Measurements from ENCODE around the gene SLC23A2.

DNA sequence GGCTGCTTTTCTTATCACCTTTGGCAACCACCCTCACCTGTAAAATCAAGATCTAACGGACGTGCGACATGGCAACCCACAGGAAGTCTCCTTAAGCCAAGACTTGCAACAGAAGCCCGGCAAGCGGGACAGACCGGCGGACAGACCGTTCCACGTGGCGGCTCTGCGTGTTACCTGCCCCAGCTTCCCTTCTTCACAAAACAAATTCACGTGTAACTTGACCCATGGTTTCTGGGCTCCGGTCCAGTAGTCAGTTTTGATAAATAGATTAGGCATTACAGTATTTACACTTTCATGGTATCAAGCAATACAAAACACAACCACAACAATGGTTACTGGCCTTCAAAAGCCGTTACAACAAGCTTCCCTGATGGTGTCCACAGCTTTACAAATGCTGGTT, 145.8 kb downstream of the SLC23A2 start:
- TF ChIP-seq CTCF (IDR thresholded peaks at IDR 0.05) (no peak), SIN3A (IDR thresholded peaks at IDR 0.05; ENCODE audit: borderline replicate concordance, low read depth, low read length) (no peak), GABPA (IDR thresholded peaks at IDR 0.05; ENCODE audit: low read depth) (no peak), RFX5 (IDR thresholded peaks at IDR 0.05; ENCODE audit: low read length) (no peak), RAD21 (IDR thresholded peaks at IDR 0.05; ENCODE audit: low read length) (no peak), MXI1 (IDR thresholded peaks at IDR 0.05; ENCODE audit: low read depth, low read length) (no peak), SMC3 (IDR thresholded peaks at IDR 0.05; ENCODE audit: low read depth, low read length) (no peak)
- TF ChIP-seq, protein P1, sequence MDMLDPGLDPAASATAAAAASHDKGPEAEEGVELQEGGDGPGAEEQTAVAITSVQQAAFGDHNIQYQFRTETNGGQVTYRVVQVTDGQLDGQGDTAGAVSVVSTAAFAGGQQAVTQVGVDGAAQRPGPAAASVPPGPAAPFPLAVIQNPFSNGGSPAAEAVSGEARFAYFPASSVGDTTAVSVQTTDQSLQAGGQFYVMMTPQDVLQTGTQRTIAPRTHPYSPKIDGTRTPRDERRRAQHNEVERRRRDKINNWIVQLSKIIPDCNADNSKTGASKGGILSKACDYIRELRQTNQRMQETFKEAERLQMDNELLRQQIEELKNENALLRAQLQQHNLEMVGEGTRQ (IDR thresholded peaks at IDR 0.05; ENCODE audit: borderline replicate concordance, low read depth, low read length) = no peak
- TF ChIP-seq, protein P2, sequence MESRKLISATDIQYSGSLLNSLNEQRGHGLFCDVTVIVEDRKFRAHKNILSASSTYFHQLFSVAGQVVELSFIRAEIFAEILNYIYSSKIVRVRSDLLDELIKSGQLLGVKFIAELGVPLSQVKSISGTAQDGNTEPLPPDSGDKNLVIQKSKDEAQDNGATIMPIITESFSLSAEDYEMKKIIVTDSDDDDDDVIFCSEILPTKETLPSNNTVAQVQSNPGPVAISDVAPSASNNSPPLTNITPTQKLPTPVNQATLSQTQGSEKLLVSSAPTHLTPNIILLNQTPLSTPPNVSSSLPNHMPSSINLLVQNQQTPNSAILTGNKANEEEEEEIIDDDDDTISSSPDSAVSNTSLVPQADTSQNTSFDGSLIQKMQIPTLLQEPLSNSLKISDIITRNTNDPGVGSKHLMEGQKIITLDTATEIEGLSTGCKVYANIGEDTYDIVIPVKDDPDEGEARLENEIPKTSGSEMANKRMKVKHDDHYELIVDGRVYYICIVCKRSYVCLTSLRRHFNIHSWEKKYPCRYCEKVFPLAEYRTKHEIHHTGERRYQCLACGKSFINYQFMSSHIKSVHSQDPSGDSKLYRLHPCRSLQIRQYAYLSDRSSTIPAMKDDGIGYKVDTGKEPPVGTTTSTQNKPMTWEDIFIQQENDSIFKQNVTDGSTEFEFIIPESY (IDR thresholded peaks at IDR 0.05; ENCODE audit: borderline replicate concordance, low read depth) = no peak
